Fibroblast of lung (primary cell): Measurements from ENCODE around the gene RET. TPM values are rescaled to one million over a fixed set of nuclear protein-coding genes. Genes with fewer than 3 reads are reported as not detected.

Experiments
- DNase-seq, 2 donors: peaks; one replicate each; pipeline versions ENCODE4 v3.0.0 to v3.0.0-alpha.2; 2010; ENCODE audit warnings: low read depth in 2 of 2
- H2AFZ ChIP-seq: 2 replicates; pipeline ENCODE4 v1.5.1; 2012; ENCODE audit warnings: low read length, control low read depth, inconsistent platforms
- H3K27ac ChIP-seq: 2 replicates; pipeline ENCODE4 v1.5.1; 2011; ENCODE audit warnings: low read length, control low read depth; ENCODE audit not compliant: insufficient read depth
- H3K27me3 ChIP-seq: 2 replicates; pipeline ENCODE4 v1.5.1; 2011; ENCODE audit warnings: mild to moderate bottlenecking, low read length; ENCODE audit not compliant: control insufficient read depth, insufficient read depth
- H3K36me3 ChIP-seq: 2 replicates; pipeline ENCODE4 v1.5.1; 2011; ENCODE audit warnings: low read length; ENCODE audit not compliant: control insufficient read depth, insufficient read depth
- H3K4me1 ChIP-seq: 2 replicates; pipeline ENCODE4 v1.5.1; 2011; ENCODE audit warnings: low read length; ENCODE audit not compliant: control insufficient read depth, insufficient read depth; ENCODE audit errors: extremely low read depth
- H3K4me2 ChIP-seq: 2 replicates; pipeline ENCODE4 v1.5.1; 2011; ENCODE audit warnings: low read length, control low read depth; ENCODE audit not compliant: insufficient read depth; ENCODE audit errors: extremely low read depth
- H3K4me3 ChIP-seq, 4 experiments: fragments of 200-600 bp in 1 of 4; sonication (generic) in 1 of 4; replicated peaks in 1 of 4; 2 replicates each; pipeline ENCODE4 v1.5.1; 2011 to 2016; ENCODE audit warnings: low read length in 4 of 4, low read depth in 3 of 4, mild to moderate bottlenecking in 3 of 4, control low read depth in 2 of 4, inconsistent platforms in 1 of 4, mixed read lengths in 1 of 4; ENCODE audit not compliant: insufficient read depth in 1 of 4; ENCODE audit errors: control extremely low read depth in 1 of 4
- H3K79me2 ChIP-seq: 2 replicates; pipeline ENCODE4 v1.5.1; 2012; ENCODE audit warnings: mild to moderate bottlenecking, low read length, inconsistent platforms; ENCODE audit not compliant: control insufficient read depth, insufficient read depth
- H3K9ac ChIP-seq: 2 replicates; pipeline ENCODE4 v1.5.1; 2011; ENCODE audit warnings: mild to moderate bottlenecking, low read length, control low read depth; ENCODE audit not compliant: insufficient read depth
- H3K9me3 ChIP-seq: 2 replicates; pipeline ENCODE4 v1.5.1; 2012; ENCODE audit warnings: low read depth, low read length; ENCODE audit not compliant: control insufficient read depth, insufficient read depth
- H4K20me1 ChIP-seq: 2 replicates; pipeline ENCODE4 v1.5.1; 2011; ENCODE audit warnings: low read length; ENCODE audit not compliant: control insufficient read depth, insufficient read depth; ENCODE audit errors: extremely low read depth
- CTCF ChIP-seq, 2 donors: IDR thresholded peaks in 1 of 2; conservative IDR thresholded peaks in 1 of 2; 1 replicate in 1 of 2; 2 replicates in 1 of 2; pipeline ENCODE4 v1.5.1; 2011 to 2012; ENCODE audit warnings: low read length in 2 of 2, control low read depth in 1 of 2, inconsistent platforms in 1 of 2, low read depth in 1 of 2, mild to moderate bottlenecking in 1 of 2
- EZH2 ChIP-seq: IDR thresholded peaks from 2 replicates; pipeline ENCODE4 v1.5.1; 2012; ENCODE audit warnings: low read length, control low read depth, mild to moderate bottlenecking; ENCODE audit errors: missing control alignments
- polyA plus RNA-seq, 2 donors: library from polyadenylated mRNA; depleted of rRNA in 1 of 2; stranded (reverse) in 1 of 2; unstranded in 1 of 2; fragments of >200 nt; gene quantifications; 2 replicates each; pipeline ENCODE4 v1.2.1, GENCODE V29; 2011 to 2012; ENCODE audit warnings: missing spikeins in 1 of 2
- total RNA-seq: library from RNA; depleted of rRNA; stranded (reverse); fragments of >200 nt; gene quantifications from 2 replicates; pipeline ENCODE4 v1.2.1, GENCODE V29; 2014

Gene RET
- total and polyA plus RNA-seq, 2 donors (not counting 1 experiment from before 2014, with no cell fraction given): 0.08 to 0.83 TPM

- H2AFZ ChIP-seq: no peak overlapping the region
- no peaks in the 10 kb centered on the region for H4K20me1 ChIP-seq
- H3K4me1 ChIP-seq: no peaks in the 10 kb centered on the region
- no peaks in the 10 kb centered on the region for H3K9me3 ChIP-seq
- no peaks in the 10 kb centered on the region for H3K36me3 ChIP-seq
- H3K79me2 ChIP-seq: no peaks in the 10 kb centered on the region
- no peak overlapping the region for H3K27ac ChIP-seq
- H3K4me2 ChIP-seq: no peak overlapping the region
- no peak overlapping the region for H3K4me3 ChIP-seq
- no peak for TF ChIP-seq EZH2
- TF ChIP-seq CTCF (conservative IDR thresholded peaks at IDR 0.05 in 1 of 2, IDR thresholded peaks at IDR 0.05 in 1 of 2; ENCODE audit: low read depth in 1 of 2, low read length in 2 of 2): no peak
- H3K9ac ChIP-seq: no peak overlapping the region
- no peak for DNase-seq
- H3K27me3 ChIP-seq: no peaks in the 10 kb centered on the region
Measured at GRCh38 chr10:43048301-43049051, 28.4 kb upstream of the RET start.

- DNase-seq: no peak
Measured at GRCh38 chr10:43049081-43049551, 27.8 kb upstream of the RET start.

GRCh38 chr10:43050011-43050410, 26.9 kb upstream of the RET start:
- H2AFZ ChIP-seq: no peak overlapping the region
- H3K4me2 ChIP-seq: no peak overlapping the region
- DNase-seq: no peak
- H3K27me3 ChIP-seq: no peaks in the 10 kb centered on the region
- no peaks in the 10 kb centered on the region for H3K79me2 ChIP-seq
- H3K9me3 ChIP-seq: no peaks in the 10 kb centered on the region
- H4K20me1 ChIP-seq: no peaks in the 10 kb centered on the region
- no peaks in the 10 kb centered on the region for H3K36me3 ChIP-seq
- no peak overlapping the region for H3K4me3 ChIP-seq
- H3K9ac ChIP-seq: no peak overlapping the region
- no peak overlapping the region for H3K27ac ChIP-seq
- TF ChIP-seq EZH2: no peak
- no peak for TF ChIP-seq CTCF (conservative IDR thresholded peaks at IDR 0.05 in 1 of 2, IDR thresholded peaks at IDR 0.05 in 1 of 2; ENCODE audit: low read depth in 1 of 2, low read length in 2 of 2)
- H3K4me1 ChIP-seq: no peaks in the 10 kb centered on the region

More at GRCh38 chr10:43049081-43049551, 27.8 kb upstream of the RET start:
- Histone ChIP-seq H3K9me3 (no peaks in the 10 kb centered on the region), H3K36me3 (no peaks in the 10 kb centered on the region), H3K27ac (no peak overlapping the region), H3K4me2 (no peak overlapping the region), H4K20me1 (no peaks in the 10 kb centered on the region), H3K4me3 (no peak overlapping the region), H2AFZ (no peak overlapping the region), H3K9ac (no peak overlapping the region), H3K79me2 (no peaks in the 10 kb centered on the region), H3K27me3 (no peaks in the 10 kb centered on the region), H3K4me1 (no peaks in the 10 kb centered on the region)
- TF ChIP-seq EZH2 (no peak), CTCF (conservative IDR thresholded peaks at IDR 0.05 in 1 of 2, IDR thresholded peaks at IDR 0.05 in 1 of 2; ENCODE audit: low read depth in 1 of 2, low read length in 2 of 2) (no peak)
